HG03159 (cell line): ENCODE results near the gene MAPK10.
"Not testable (repeated sequence)": the region's sequence is repeated elsewhere in the genome, so short reads cannot be mapped to it uniquely, and the experiment has no call there.

Experiments used
- ATAC-seq: cut with Tn5 transposase; IDR thresholded peaks from one replicate; pipeline ENCODE4 v1.9.1; 2021; ENCODE audit warnings: mild to moderate bottlenecking, moderate library complexity; ENCODE audit not compliant: unreplicated experiment

The MAPK10 gene

GRCh38 chr4:86344127-86344526, 15.7 kb downstream of the MAPK10 start:
- no peak for ATAC-seq

GRCh38 chr4:86338989-86339388, 20.9 kb downstream of the MAPK10 start:
- ATAC-seq: no peak

GRCh38 chr4:86338521-86338920, 21.3 kb downstream of the MAPK10 start:
- ATAC-seq: no peak

GRCh38 chr4:86334020-86334750, 25.7 kb downstream of the MAPK10 start:
- no peak for ATAC-seq

- ATAC-seq: no peak
Observed at GRCh38 chr4:86333236-86333635, 26.6 kb downstream of the MAPK10 start.

- ATAC-seq: no peak
Observed at GRCh38 chr4:86330961-86331742, 28.7 kb downstream of the MAPK10 start.

GRCh38 chr4:86330411-86330810, 29.4 kb downstream of the MAPK10 start:
- ATAC-seq: not testable (repeated sequence)

- no peak for ATAC-seq
Observed at GRCh38 chr4:86329431-86329830, 30.4 kb downstream of the MAPK10 start.

- no peak for ATAC-seq
Observed at GRCh38 chr4:86326400-86326799, 33.5 kb downstream of the MAPK10 start.

GRCh38 chr4:86319390-86319789, 40.5 kb downstream of the MAPK10 start:
- ATAC-seq: no peak

GRCh38 chr4:86315579-86315978, 44.3 kb downstream of the MAPK10 start:
- no peak for ATAC-seq

GRCh38 chr4:86313656-86314055, 46.2 kb downstream of the MAPK10 start:
- ATAC-seq: no peak

GRCh38 chr4:86307432-86307831, 52.4 kb downstream of the MAPK10 start:
- no peak for ATAC-seq

- no peak for ATAC-seq
Observed at GRCh38 chr4:86306816-86307215, 53.0 kb downstream of the MAPK10 start.

GRCh38 chr4:86302830-86303229, 57.0 kb downstream of the MAPK10 start:
- no peak for ATAC-seq

GRCh38 chr4:86302251-86302650, 57.6 kb downstream of the MAPK10 start:
- no peak for ATAC-seq

GRCh38 chr4:86300516-86300915, 59.3 kb downstream of the MAPK10 start:
- no peak for ATAC-seq

GRCh38 chr4:86296865-86297264, 63.0 kb downstream of the MAPK10 start:
- ATAC-seq: no peak

- no peak for ATAC-seq
Observed at GRCh38 chr4:86294883-86295282, 65.0 kb downstream of the MAPK10 start.

GRCh38 chr4:86291180-86291579, 68.7 kb downstream of the MAPK10 start:
- ATAC-seq: no peak

- no peak for ATAC-seq
Observed at GRCh38 chr4:86286726-86287125, 73.1 kb downstream of the MAPK10 start.

- no peak for ATAC-seq
Observed at GRCh38 chr4:86283371-86283770, 76.5 kb downstream of the MAPK10 start.
